Liver (tissue), 9 donors: ENCODE data around the gene CSNK1A1L. TPM values are rescaled to one million over a fixed set of nuclear protein-coding genes. Genes with fewer than 3 reads are reported as not detected.

Experiments used
- DNase-seq: peaks from one replicate; pipeline ENCODE4 v3.0.0-alpha.2; 2017; ENCODE audit warnings: low spot score
- H3K27ac ChIP-seq, 2 donors: one replicate each; pipeline ENCODE4 v1.7.0; 2013; ENCODE audit warnings: inconsistent platforms in 2 of 2, low read length in 2 of 2, control low read depth in 1 of 2, low read depth in 1 of 2, mild to moderate bottlenecking in 1 of 2
- H3K27me3 ChIP-seq, 4 donors: one replicate each; pipeline versions ENCODE4 v1.6.1 to v1.7.0; 2013; ENCODE audit warnings: low read length in 3 of 4, inconsistent platforms in 1 of 4, mild to moderate bottlenecking in 1 of 4, moderate library complexity in 1 of 4; ENCODE audit not compliant: control insufficient read depth in 4 of 4, insufficient read depth in 4 of 4
- H3K36me3 ChIP-seq, 4 donors: one replicate each; pipeline versions ENCODE4 v1.6.1 to v1.7.0; 2013; ENCODE audit warnings: low read length in 3 of 4, mild to moderate bottlenecking in 3 of 4, low read depth in 1 of 4, moderate library complexity in 1 of 4; ENCODE audit not compliant: control insufficient read depth in 4 of 4, insufficient read depth in 3 of 4
- H3K4me1 ChIP-seq, 4 donors: one replicate each; pipeline versions ENCODE4 v1.6.1 to v1.7.0; 2013; ENCODE audit warnings: low read length in 3 of 4, mild to moderate bottlenecking in 3 of 4, moderate library complexity in 1 of 4; ENCODE audit not compliant: control insufficient read depth in 4 of 4, insufficient read depth in 4 of 4
- H3K4me3 ChIP-seq, 3 donors: one replicate each; pipeline versions ENCODE4 v1.6.1 to v1.7.0; 2013; ENCODE audit warnings: low read length in 3 of 3, control low read depth in 1 of 3, low read depth in 1 of 3, mild to moderate bottlenecking in 1 of 3
- H3K9ac ChIP-seq, 2 donors: one replicate each; pipeline ENCODE4 v1.7.0; 2013; ENCODE audit warnings: low read length in 2 of 2, mild to moderate bottlenecking in 2 of 2, moderate library complexity in 2 of 2, control low read depth in 1 of 2, low read depth in 1 of 2
- H3K9me3 ChIP-seq, 4 donors: one replicate each; pipeline versions ENCODE4 v1.6.1 to v1.7.0; 2013; ENCODE audit warnings: low read length in 3 of 4; ENCODE audit not compliant: control insufficient read depth in 4 of 4
- ATF3 ChIP-seq: IDR thresholded peaks from 2 replicates; pipeline ENCODE4 v1.6.1; 2016; ENCODE audit warnings: antibody characterized with exemption
- CTCF ChIP-seq: fragments of 150-350 bp; IDR thresholded peaks from 2 replicates; pipeline ENCODE4 v1.5.1; 2017; ENCODE audit warnings: improper control_type of control experiment, low read depth, low read length; ENCODE audit not compliant: missing input control
- EGR1 ChIP-seq, 2 donors: IDR thresholded peaks; 2 replicates each; pipeline ENCODE4 v1.6.1; 2016 to 2018; ENCODE audit warnings: antibody characterized with exemption in 2 of 2, low read depth in 2 of 2
- FOXA1 ChIP-seq: IDR thresholded peaks from 2 replicates; pipeline ENCODE4 v1.6.1; 2016; ENCODE audit warnings: antibody characterized with exemption
- FOXA2 ChIP-seq: IDR thresholded peaks from 2 replicates; pipeline ENCODE4 v1.6.1; 2016; ENCODE audit warnings: antibody characterized with exemption
- GABPA ChIP-seq, 2 donors: IDR thresholded peaks in 1 of 2; conservative IDR thresholded peaks in 1 of 2; 2 replicates each; pipeline ENCODE4 v1.6.1; 2016; ENCODE audit warnings: antibody characterized with exemption in 2 of 2, mild to moderate bottlenecking in 1 of 2, moderate library complexity in 1 of 2
- HNF4A ChIP-seq, 2 donors: conservative IDR thresholded peaks; 2 replicates each; pipeline ENCODE4 v1.6.1; 2016; ENCODE audit warnings: antibody characterized with exemption in 2 of 2, mild to moderate bottlenecking in 2 of 2
- HNF4G ChIP-seq: IDR thresholded peaks from 2 replicates; pipeline ENCODE4 v1.6.1; 2016; ENCODE audit warnings: antibody characterized with exemption
- JUND ChIP-seq, 2 donors: IDR thresholded peaks; 2 replicates each; pipeline ENCODE4 v1.6.1; 2016; ENCODE audit warnings: antibody characterized with exemption in 2 of 2
- MAX ChIP-seq: IDR thresholded peaks from 2 replicates; pipeline ENCODE4 v1.6.1; 2016; ENCODE audit warnings: antibody characterized with exemption
- NR2F2 ChIP-seq: IDR thresholded peaks from 2 replicates; pipeline ENCODE4 v1.6.1; 2016; ENCODE audit warnings: antibody characterized with exemption
- REST ChIP-seq: IDR thresholded peaks from 2 replicates; pipeline ENCODE4 v1.6.1; 2016; ENCODE audit warnings: antibody characterized with exemption, mild to moderate bottlenecking
- RXRA ChIP-seq, 2 donors: IDR thresholded peaks; 2 replicates each; pipeline ENCODE4 v1.6.1; 2017 to 2018; ENCODE audit warnings: antibody characterized with exemption in 2 of 2, mild to moderate bottlenecking in 1 of 2
- SP1 ChIP-seq: IDR thresholded peaks from 2 replicates; pipeline ENCODE4 v1.6.1; 2018; ENCODE audit warnings: antibody characterized with exemption, mild to moderate bottlenecking
- TAF1 ChIP-seq: conservative IDR thresholded peaks from 2 replicates; pipeline ENCODE4 v1.6.1; 2016; ENCODE audit warnings: antibody characterized with exemption, mild to moderate bottlenecking
- YY1 ChIP-seq: IDR thresholded peaks from 2 replicates; pipeline ENCODE4 v1.6.1; 2016; ENCODE audit warnings: antibody characterized with exemption, mild to moderate bottlenecking
- ZBTB33 ChIP-seq: IDR thresholded peaks from 2 replicates; pipeline ENCODE4 v1.6.1; 2016; ENCODE audit warnings: antibody characterized with exemption
- WGBS: extraction: QIAGEN DNeasy Blood & Tissue Kit; methylation state at CpG from one replicate; pipeline ENCODE4 v1.1.7; 2013; 5-methylcytosine and 5-hydroxymethylcytosine counted together
- polyA plus RNA-seq, 2 donors: library from polyadenylated mRNA; stranded (reverse) in 1 of 2; unstranded in 1 of 2; fragments of 200-250 nt in 1 of 2; fragments of >200 nt in 1 of 2; fragmentation: Nextera tagmentation in 1 of 2; extraction: Ambion mirVana in 1 of 2; gene quantifications; one replicate each; pipeline versions ENCODE4 v1.2.1 to v1.2.3, GENCODE V29; 2013 to 2015
- total RNA-seq, 2 donors: library from RNA; depleted of rRNA; stranded (reverse); fragments of >200 nt; gene quantifications; one replicate each; pipeline ENCODE4 v1.2.3, GENCODE V29; 2014
- donor health status: healthy.
- donor health status: healthy.
- donor health status: healthy.
- donor health status: healthy.
- donor health status: healthy.

The CSNK1A1L gene
- total and polyA plus RNA-seq, 4 donors, result not detected

GRCh38 chr13:37102896-37103295 lies 2.6 kb downstream of the CSNK1A1L start:
- peaks cover 0 to 3% (median 1%) of the 10 kb centered on the region in 4 donors for H3K9me3 ChIP-seq
- no peaks in the 10 kb centered on the region for H3K4me1 ChIP-seq
- no peak for TF ChIP-seq SP1
- no peak for TF ChIP-seq TAF1
- TF ChIP-seq FOXA1, result no peak
- TF ChIP-seq REST, result no peak
- TF ChIP-seq GABPA (IDR thresholded peaks at IDR 0.05 in 1 of 2, conservative IDR thresholded peaks at IDR 0.05 in 1 of 2), result no peak
- no peak for TF ChIP-seq CTCF
- no peak for TF ChIP-seq RXRA (IDR thresholded peaks at IDR 0.05)
- TF ChIP-seq YY1, result no peak
- no peak for TF ChIP-seq NR2F2
- TF ChIP-seq JUND (IDR thresholded peaks at IDR 0.05), result no peak
- TF ChIP-seq HNF4A (conservative IDR thresholded peaks at IDR 0.05), result no peak
- no peak for TF ChIP-seq MAX
- no peak for TF ChIP-seq EGR1 (IDR thresholded peaks at IDR 0.05; ENCODE audit: low read depth in 2 of 2)
- no peak for TF ChIP-seq ZBTB33
- no peak for DNase-seq
- no peaks in the 10 kb centered on the region for H3K36me3 ChIP-seq
- WGBS, result 29% methylated on average over 4 of the region's 4 CpGs
- H3K27ac ChIP-seq, result no peak overlapping the region
- no peak overlapping the region for H3K9ac ChIP-seq
- H3K27me3 ChIP-seq, result peaks cover 0 to 2% (median 0%) of the 10 kb centered on the region in 4 donors
- H3K4me3 ChIP-seq, result no peak overlapping the region

GRCh38 chr13:37101201-37101600 lies 4.3 kb downstream of the CSNK1A1L start:
- Histone ChIP-seq H3K9me3 (peaks cover 0 to 3% (median 1%) of the 10 kb centered on the region in 4 donors), H3K4me1 (no peaks in the 10 kb centered on the region), H3K9ac (no peak overlapping the region), H3K27me3 (peaks cover 0 to 2% (median 0%) of the 10 kb centered on the region in 4 donors), H3K4me3 (no peak overlapping the region), H3K36me3 (no peaks in the 10 kb centered on the region), H3K27ac (no peak overlapping the region)
- DNase-seq, result no peak
- TF ChIP-seq GABPA (IDR thresholded peaks at IDR 0.05 in 1 of 2, conservative IDR thresholded peaks at IDR 0.05 in 1 of 2) (no peak), MAX (no peak), ZBTB33 (no peak), TAF1 (no peak), EGR1 (IDR thresholded peaks at IDR 0.05; ENCODE audit: low read depth in 2 of 2) (no peak), REST (no peak), HNF4G (no peak), FOXA2 (no peak), NR2F2 (no peak), ATF3 (no peak), RXRA (IDR thresholded peaks at IDR 0.05) (no peak)
- 30% methylated on average over 1 of the region's 1 CpG for WGBS
